AG04450 (cell line): ENCODE measurements around the gene SYTL4. TPM values are rescaled to one million over a fixed set of nuclear protein-coding genes. Genes with fewer than 3 reads are reported as not detected.

Experiments
- CTCF ChIA-PET: fragments of 300-600, 350-600 bp; formaldehyde crosslinking; extraction: SDS; loops from one replicate; lab custom pipeline; 2022; ENCODE audit warnings: antibody characterized with exemption, inconsistent platforms; lab: Charles Lee
- POLR2A ChIA-PET: fragments of 350-600 bp; formaldehyde crosslinking; extraction: SDS; loops from one replicate; lab custom pipeline; 2021; ENCODE audit warnings: antibody characterized with exemption, inconsistent platforms; lab: Yijun Ruan, JAX
- DNase-seq: peaks from one replicate; pipeline ENCODE4 v3.0.0-alpha.2; 2011; ENCODE audit warnings: low read depth, low spot score
- H3K27ac ChIP-seq: one replicate; pipeline ENCODE4 v1.5.1; 2012; ENCODE audit warnings: low read depth, low read length, control low read depth
- H3K27me3 ChIP-seq: one replicate; pipeline ENCODE4 v1.6.0; 2012; ENCODE audit warnings: low read length; ENCODE audit not compliant: control insufficient read depth, insufficient read depth
- H3K4me3 ChIP-seq: 2 replicates; pipeline ENCODE4 v1.5.1; 2011; ENCODE audit warnings: mild to moderate bottlenecking, low read depth, low read length, control low read depth
- H3K9me3 ChIP-seq: 2 replicates; pipeline ENCODE4 v1.5.1; 2012; ENCODE audit warnings: low read length; ENCODE audit not compliant: control insufficient read depth, insufficient read depth
- CTCF ChIP-seq: IDR thresholded peaks from 2 replicates; pipeline ENCODE4 v1.5.1; 2011; ENCODE audit warnings: low read depth, low read length, control low read depth, inconsistent platforms
- polyA plus RNA-seq: library from polyadenylated mRNA; depleted of rRNA; stranded (reverse); fragments of >200 nt; gene quantifications from 2 replicates; pipeline ENCODE4 v1.2.3, GENCODE V29; 2011

SYTL4 gene
- polyA plus RNA-seq, 1 experiment: 5.3 TPM

- DNase-seq: no peak
- ChIA-PET CTCF (interaction anchor here (0.6 to 7.3 kb wide), 19 partner anchors 9 to 175 kb away, joined by 3 to 229 read pairs (median 7); no protein-coding TSS in a partner anchor), POLR2A (no interaction called here)
- Histone ChIP-seq H3K27ac (no peak overlapping the region), H3K9me3 (no peaks in the 10 kb centered on the region), H3K27me3 (no peaks in the 10 kb centered on the region), H3K4me3 (no peak overlapping the region)
- no peak for TF ChIP-seq CTCF
Measured at GRCh38 chrX:100685997-100686305, 46.0 kb downstream of the SYTL4 start.

GRCh38 chrX:100685284-100685996, 46.5 kb downstream of the SYTL4 start:
- peak; percentile 83 for TF ChIP-seq CTCF
- Histone ChIP-seq H3K9me3 (no peaks in the 10 kb centered on the region), H3K4me3 (no peak overlapping the region), H3K27ac (no peak overlapping the region), H3K27me3 (no peaks in the 10 kb centered on the region)
- ChIA-PET CTCF (interaction anchor here (0.6 to 7.3 kb wide), 32 partner anchors 8 to 179 kb away, joined by 3 to 229 read pairs (median 4); partner anchors contain the start of gene SYTL4), POLR2A (interaction anchor here (0.8 kb wide), 1 partner anchor 37 kb away, joined by 4 read pairs; no protein-coding TSS in a partner anchor)
- peak; percentile 37 for DNase-seq

DNA sequence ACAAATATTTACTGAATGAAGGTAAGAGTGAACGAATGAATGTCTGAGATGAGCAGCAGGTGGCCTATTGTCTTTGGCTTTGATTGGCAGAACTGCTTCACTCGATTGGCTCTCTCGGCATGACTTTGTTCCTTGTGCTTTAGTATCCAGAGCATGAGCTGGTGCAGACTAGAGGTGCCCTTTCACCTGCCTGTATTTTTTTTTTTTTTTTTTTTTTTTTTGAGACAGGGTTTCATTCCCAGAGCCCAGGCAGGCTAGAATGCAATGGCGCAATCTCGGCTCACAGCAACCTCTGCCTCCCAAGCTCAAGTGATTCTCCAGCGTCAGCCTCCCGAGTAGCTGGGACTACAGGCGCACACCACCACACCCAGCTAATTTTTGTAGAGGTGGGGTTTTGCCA, 49.0 kb downstream of the SYTL4 start:
- ChIA-PET CTCF (interaction anchor here (3.7 to 7.3 kb wide), 2 partner anchors 12 to 84 kb away, joined by 30 to 229 read pairs; no protein-coding TSS in a partner anchor), POLR2A (interaction anchor here (0.7 kb wide), 1 partner anchor 12 kb away, joined by 3 read pairs; no protein-coding TSS in a partner anchor)
- DNase-seq: no peak
- Histone ChIP-seq H3K27me3 (no peaks in the 10 kb centered on the region), H3K9me3 (no peaks in the 10 kb centered on the region), H3K4me3 (no peak overlapping the region), H3K27ac (no peak overlapping the region)
- no peak for TF ChIP-seq CTCF

DNA sequence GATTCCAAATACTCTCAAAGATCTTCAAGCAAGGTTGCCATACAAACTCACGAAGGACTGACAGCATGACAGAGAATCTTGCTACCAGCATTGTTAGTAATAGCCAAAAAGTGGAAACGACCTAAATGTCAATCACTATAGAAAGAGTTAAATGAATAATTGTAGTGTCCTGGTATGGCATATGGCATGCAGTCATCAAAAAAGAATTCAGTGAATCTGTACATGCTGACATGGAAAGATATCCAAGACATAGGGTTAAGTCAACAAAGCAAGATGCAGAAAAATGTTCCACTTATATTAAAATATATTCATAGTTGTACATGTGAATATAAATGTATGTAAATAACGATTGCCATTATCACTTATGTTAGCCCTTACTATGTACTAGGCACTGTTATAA, 50.3 kb downstream of the SYTL4 start:
- TF ChIP-seq CTCF: no peak
- H3K27ac ChIP-seq: no peak overlapping the region
- H3K27me3 ChIP-seq: no peaks in the 10 kb centered on the region
- CTCF ChIA-PET: interaction anchor here (3.1 to 3.7 kb wide), 2 partner anchors 10 to 87 kb away, joined by 16 to 17 read pairs; no protein-coding TSS in a partner anchor
- no peak overlapping the region for H3K4me3 ChIP-seq
- POLR2A ChIA-PET: no interaction called here
- no peaks in the 10 kb centered on the region for H3K9me3 ChIP-seq
- no peak for DNase-seq

GRCh38 chrX:100680756-100681155, 51.2 kb downstream of the SYTL4 start:
- ChIA-PET CTCF (interaction anchor here (1.0 to 3.7 kb wide), 3 partner anchors 9 to 88 kb away, joined by 4 to 17 read pairs (median 16); no protein-coding TSS in a partner anchor), POLR2A (interaction anchor here (1.1 kb wide), 1 partner anchor 52 kb away, joined by 5 read pairs; the partner anchor contains the start of gene SYTL4)
- Histone ChIP-seq H3K27ac (no peak overlapping the region), H3K4me3 (no peak overlapping the region), H3K9me3 (no peaks in the 10 kb centered on the region), H3K27me3 (no peaks in the 10 kb centered on the region)
- TF ChIP-seq CTCF: no peak
- no peak for DNase-seq
